Activated T-cell treated with anti-CD3 and anti-CD28 coated beads, Interleukin-2, amount 50 U/mL, for 1 hour (primary cell): Measurements from ENCODE around the gene CALML3.

Experiments used
- DNase-seq: peaks from one replicate; pipeline ENCODE4 v3.0.0-alpha.2; 2020

The CALML3 gene

GRCh38 chr10:5545011-5545410 lies 20.2 kb downstream of the CALML3 start:
- DNase-seq: no peak

GRCh38 chr10:5545426-5545777 lies 20.6 kb downstream of the CALML3 start:
- no peak for DNase-seq

GRCh38 chr10:5545778-5546710 lies 21.3 kb downstream of the CALML3 start:
- no peak for DNase-seq

GRCh38 chr10:5546891-5547680 lies 22.3 kb downstream of the CALML3 start:
- no peak for DNase-seq

GRCh38 chr10:5547681-5547930 lies 22.8 kb downstream of the CALML3 start:
- DNase-seq: no peak

GRCh38 chr10:5547931-5548660 lies 23.3 kb downstream of the CALML3 start:
- DNase-seq: no peak

GRCh38 chr10:5549462-5550249 lies 24.9 kb downstream of the CALML3 start:
- no peak for DNase-seq

GRCh38 chr10:5550250-5550545 lies 25.4 kb downstream of the CALML3 start:
- no peak for DNase-seq

- DNase-seq: no peak
These were observed 26.1 kb downstream of the CALML3 start for GRCh38 chr10:5550621-5551530.

GRCh38 chr10:5551531-5552375 lies 27.0 kb downstream of the CALML3 start:
- DNase-seq: no peak

GRCh38 chr10:5552376-5553321 lies 27.9 kb downstream of the CALML3 start:
- no peak for DNase-seq

- DNase-seq: no peak
These were observed 28.8 kb downstream of the CALML3 start for GRCh38 chr10:5553400-5554170.

- no peak for DNase-seq
These were observed 30.3 kb downstream of the CALML3 start for GRCh38 chr10:5555021-5555510.

- DNase-seq: no peak
These were observed 31.1 kb downstream of the CALML3 start for GRCh38 chr10:5555881-5556280.

GRCh38 chr10:5556576-5556975 lies 31.8 kb downstream of the CALML3 start:
- no peak for DNase-seq

GRCh38 chr10:5557040-5557721 lies 32.4 kb downstream of the CALML3 start:
- no peak for DNase-seq

- no peak for DNase-seq
These were observed 33.3 kb downstream of the CALML3 start for GRCh38 chr10:5557799-5558771.
